Prostate gland (tissue), 2 donors: ENCODE measurements around the gene FCHO2.

Source experiments
- POLR2A ChIP-seq: fragments of 450-650 bp; IDR thresholded peaks from one replicate; pipeline ENCODE4 v1.6.1; 2016; ENCODE audit warnings: antibody characterized with exemption, mild to moderate bottlenecking
- TF ChIP-seq, protein P1 (sequence below), 4 experiments: fragments of 200-600 bp in 2 of 4; fragments of 450-650 bp in 2 of 4; sonication (generic) in 2 of 4; IDR thresholded peaks; 1 replicate in 3 of 4; 2 replicates in 1 of 4; pipeline ENCODE4 v1.5.1; 2016 to 2019; ENCODE audit warnings: antibody characterized with exemption in 4 of 4, mild to moderate bottlenecking in 2 of 4, moderate library complexity in 2 of 4

GRCh38 chr5:73110190-73110589 is 154.3 kb downstream of the FCHO2 start:
- TF ChIP-seq, protein P1, sequence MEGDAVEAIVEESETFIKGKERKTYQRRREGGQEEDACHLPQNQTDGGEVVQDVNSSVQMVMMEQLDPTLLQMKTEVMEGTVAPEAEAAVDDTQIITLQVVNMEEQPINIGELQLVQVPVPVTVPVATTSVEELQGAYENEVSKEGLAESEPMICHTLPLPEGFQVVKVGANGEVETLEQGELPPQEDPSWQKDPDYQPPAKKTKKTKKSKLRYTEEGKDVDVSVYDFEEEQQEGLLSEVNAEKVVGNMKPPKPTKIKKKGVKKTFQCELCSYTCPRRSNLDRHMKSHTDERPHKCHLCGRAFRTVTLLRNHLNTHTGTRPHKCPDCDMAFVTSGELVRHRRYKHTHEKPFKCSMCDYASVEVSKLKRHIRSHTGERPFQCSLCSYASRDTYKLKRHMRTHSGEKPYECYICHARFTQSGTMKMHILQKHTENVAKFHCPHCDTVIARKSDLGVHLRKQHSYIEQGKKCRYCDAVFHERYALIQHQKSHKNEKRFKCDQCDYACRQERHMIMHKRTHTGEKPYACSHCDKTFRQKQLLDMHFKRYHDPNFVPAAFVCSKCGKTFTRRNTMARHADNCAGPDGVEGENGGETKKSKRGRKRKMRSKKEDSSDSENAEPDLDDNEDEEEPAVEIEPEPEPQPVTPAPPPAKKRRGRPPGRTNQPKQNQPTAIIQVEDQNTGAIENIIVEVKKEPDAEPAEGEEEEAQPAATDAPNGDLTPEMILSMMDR (IDR thresholded peaks at IDR 0.05) = no peak
- no peak for TF ChIP-seq POLR2A
